HCEC 1CT (cell line): Measurements from ENCODE around the gene CDS1.
"Not testable (repeated sequence)": the region's sequence is repeated elsewhere in the genome, so short reads cannot be mapped to it uniquely, and the experiment has no call there.

Experiments
- DNase-seq: peaks from one replicate; pipeline ENCODE4 v3.0.0-alpha.2; 2017

The CDS1 gene

DNA sequence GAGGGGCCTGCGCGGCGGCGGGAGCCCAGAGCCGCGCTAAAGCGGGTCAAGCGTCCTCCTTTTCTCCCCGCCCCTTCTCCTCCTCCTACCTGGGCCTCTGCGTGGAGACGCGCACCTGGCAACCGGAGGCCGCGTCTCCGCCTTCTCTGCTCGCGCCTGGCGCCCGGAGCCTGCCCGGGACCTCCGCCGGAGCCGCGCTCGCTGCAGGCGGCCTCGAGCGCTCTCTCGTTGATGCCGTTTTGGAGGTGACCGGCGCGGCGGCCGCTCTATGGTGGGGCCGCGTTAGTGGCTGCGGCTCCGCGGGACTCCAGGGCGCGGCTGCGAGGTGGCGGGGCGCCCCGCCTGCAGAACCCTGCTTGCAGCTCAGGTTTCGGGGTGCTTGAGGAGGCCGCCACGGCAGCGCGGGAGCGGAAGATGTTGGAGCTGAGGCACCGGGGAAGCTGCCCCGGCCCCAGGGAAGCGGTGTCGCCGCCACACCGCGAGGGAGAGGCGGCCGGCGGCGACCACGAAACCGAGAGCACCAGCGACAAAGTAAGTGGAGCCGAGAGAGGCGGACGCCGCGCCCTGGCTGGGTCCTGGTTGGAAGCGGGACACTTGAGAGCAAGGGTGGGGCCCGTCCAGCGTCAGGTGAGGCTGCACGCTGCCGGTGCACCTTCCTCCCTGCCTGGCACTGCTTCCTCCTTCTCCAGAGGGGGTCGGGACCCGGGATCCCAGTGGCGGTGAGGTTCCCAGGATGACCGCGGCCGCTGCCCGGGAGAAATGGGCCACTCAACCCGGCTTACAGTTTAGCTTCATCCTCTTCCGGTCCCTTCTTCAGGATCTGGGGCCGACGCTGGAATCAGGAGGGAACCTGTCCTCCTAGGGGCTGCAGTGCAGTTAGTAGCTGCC, at the start of gene CDS1:
Gene CDS1, plus strand, starts transcription at position 140 of the 888 bp plus-strand sequence. Its CDS starts 275 bp downstream, at position 415.
- DNase-seq, result no peak

GRCh38 chr4:84535901-84536300, 47.0 kb upstream of the CDS1 start:
- no peak for DNase-seq

- no peak for DNase-seq
Observed at GRCh38 chr4:84545093-84545492, 37.8 kb upstream of the CDS1 start.

DNA sequence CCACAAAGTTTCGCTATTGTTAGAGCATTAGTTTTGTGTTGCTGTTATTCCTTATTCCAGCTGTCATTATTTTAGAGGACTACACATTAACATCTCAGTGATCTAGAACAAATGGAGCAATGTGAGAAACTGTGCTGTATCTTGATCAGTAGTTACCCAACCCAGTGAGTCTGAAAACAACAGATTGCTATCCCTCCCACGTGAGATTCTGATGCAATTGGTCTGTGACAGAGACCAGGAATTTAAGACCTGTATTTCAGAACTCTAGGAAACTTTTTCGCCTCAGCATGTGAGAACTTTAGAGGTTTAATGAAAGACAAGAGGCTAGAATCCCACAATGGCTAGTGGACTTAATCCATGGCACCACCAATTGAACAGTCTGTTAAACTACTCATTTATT, 35.7 kb upstream of the CDS1 start:
- DNase-seq, result no peak

DNA sequence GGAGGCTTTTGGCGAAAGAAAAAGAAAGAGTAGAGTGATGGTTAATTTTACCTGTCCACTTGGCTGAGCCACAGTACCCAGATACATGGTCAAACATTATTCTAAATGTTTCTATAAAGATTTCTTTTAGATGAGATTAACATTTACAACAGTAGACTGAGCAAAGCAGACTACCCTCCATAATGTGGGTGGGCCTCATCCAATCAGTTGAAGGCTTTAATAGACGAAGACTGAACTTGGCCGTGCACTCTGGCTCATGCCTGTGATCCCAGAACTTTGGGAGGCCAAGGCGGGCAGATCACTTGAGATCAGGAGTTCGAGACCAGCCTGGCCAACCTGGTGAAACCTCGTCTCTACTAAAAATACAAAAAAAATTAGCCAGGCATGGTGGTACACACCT, 33.7 kb upstream of the CDS1 start:
- not testable (repeated sequence) for DNase-seq

DNA sequence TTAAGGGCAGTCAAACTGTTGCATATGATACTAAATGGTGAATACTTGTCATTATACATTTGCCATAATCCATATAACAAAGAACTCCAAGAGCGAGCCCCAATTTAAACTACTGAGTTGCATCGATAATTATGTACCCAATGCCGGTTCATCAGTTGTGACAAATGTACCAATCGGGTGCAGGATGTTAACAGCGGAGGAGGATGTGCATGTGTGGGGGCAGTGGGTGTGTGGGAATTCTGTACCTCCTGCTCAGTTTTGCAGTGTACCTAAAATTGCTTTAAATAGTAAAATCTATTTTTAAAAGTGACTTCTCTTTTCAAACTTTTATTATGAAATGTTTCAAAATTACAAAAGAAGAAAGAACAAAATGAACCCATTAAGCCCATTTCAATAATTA, 20.8 kb upstream of the CDS1 start:
- DNase-seq, result no peak

GRCh38 chr4:84563002-84563401, 19.9 kb upstream of the CDS1 start:
- no peak for DNase-seq

- no peak for DNase-seq
Observed at GRCh38 chr4:84565951-84566350, 17.0 kb upstream of the CDS1 start.

- no peak for DNase-seq
Observed at GRCh38 chr4:84568496-84568895, 14.4 kb upstream of the CDS1 start.

DNA sequence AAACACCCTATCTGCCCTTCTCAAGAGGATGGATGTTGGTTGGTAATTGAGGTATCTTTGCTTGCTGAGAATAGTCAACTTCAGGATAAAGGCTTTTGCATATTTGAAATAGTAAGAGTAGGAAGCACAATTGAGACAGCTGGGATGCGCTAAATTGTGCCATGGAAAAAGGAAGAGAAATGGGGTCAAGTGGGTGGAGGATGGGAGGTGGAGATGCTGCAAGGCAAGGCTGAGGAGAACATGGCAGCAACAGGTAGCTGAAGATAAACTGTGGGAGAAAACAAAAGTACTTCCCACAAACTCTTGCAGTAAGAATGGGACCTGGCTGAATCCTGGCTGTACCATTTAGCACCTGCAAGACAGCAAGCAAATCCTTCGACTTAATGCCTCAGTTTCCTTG, 13.9 kb upstream of the CDS1 start:
- no peak for DNase-seq

DNA sequence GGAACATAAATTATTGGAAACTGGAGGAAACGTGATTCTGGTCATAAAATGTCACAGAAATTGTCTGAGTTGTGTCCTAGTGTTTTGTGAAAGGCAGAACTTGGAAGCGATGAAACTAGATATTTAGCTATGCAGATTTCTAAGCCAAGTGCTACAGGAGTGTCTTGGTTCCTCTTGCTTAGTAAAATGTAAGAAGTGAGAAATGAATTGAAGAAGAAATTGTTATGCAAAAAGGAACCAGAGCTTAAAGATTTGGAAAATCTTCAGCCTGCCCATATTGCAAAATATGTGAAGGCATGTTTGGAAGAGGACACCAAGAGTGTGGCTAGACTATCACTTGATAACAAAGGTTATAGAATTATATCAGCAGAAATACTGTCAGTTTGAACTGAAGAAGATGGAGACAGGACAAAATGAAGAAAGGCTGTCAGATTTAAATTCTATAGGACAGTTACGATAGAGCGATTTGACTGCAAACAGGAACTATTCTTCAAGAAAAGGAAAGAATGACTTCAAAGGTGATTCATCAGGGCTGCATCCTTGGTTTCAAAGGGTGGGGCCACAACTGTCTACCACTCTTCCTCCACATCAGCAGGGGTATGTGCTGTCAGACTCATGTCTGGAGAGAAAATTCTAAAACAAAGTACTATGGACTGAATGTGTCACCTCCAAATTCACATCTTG, 9.4 kb upstream of the CDS1 start:
- DNase-seq, result no peak

GRCh38 chr4:84574069-84574720, 8.7 kb upstream of the CDS1 start:
- DNase-seq, result no peak

- DNase-seq, result peak; percentile 31
Observed at GRCh38 chr4:84578540-84579402, 4.2 kb upstream of the CDS1 start.

DNA sequence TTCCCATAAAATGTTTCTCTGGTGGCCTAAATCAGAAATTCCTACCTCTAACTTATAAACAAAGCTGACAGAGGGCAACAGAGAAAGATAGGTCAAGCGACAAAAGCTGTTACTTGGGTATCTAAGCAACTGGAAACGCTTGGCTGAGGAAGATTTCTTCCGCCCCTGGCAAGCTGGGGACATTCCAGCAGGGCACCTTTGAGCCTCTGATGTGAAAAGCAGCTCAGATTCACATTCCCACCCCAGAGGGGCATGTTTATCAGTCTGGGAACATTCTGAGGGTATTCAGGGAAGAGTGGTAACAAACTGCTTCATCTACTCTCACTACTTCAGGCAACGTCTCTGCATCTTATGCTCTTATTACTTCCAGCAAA, 3.5 kb upstream of the CDS1 start:
- DNase-seq, result no peak

DNA sequence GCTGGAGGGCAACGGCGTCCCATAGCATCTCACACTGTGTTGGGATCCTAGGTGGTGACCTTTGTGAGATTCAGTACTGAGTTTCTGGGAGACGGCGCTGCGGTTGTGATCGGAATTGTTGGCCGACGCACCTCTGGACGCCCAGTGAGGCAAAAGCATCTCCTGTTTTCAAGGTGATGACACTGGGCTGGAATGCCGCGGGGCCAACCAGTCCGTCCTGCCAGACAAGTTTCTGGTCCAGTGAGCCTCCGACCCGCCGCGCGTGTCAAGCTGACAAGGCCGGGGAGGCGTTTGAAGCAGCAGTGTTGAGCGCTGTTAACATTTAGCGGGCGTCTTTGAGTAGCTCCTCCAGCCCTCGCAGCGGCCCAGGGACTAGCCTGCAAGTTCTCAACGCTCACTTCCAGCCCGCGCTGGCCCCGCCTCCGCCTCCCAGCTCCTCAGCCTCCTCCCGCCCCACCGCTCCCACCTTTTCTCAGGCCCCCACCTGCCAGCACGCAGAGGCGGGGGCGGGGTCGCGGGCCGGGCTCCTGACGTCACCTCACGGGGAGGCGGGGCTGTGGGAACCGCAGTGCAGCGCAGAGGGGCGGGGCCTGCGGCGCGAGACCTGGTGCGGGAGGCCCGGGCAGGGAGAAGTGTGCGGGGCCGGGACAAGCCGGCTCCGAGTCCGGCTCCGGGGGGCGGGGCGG, 482 bp upstream of the CDS1 start:
- DNase-seq, result peak; percentile 15

- DNase-seq, result no peak
Observed at GRCh38 chr4:84583876-84584380, 1.0 kb downstream of the CDS1 start.

- no peak for DNase-seq
Observed at GRCh38 chr4:84585251-84585650, 2.3 kb downstream of the CDS1 start.

DNA sequence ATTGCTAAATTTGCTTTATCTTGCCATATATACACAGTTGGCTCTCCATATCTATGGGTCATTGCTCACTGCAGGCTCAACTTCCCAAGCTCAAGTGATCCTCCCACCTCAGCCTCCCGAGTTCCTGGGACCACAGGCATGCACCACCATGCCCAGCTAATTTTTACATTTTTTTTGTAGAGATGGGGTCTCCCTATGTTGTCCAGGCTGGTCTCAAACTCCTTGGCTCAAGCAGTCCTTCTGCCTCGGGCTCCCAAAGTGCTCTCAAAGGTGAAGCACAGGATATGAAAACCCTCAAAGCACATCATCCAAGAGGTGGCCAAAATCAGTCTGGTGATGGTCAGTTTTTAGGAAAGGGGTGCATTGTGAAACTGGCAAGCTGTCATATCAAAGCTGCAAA, 11.8 kb downstream of the CDS1 start:
- no peak for DNase-seq

DNA sequence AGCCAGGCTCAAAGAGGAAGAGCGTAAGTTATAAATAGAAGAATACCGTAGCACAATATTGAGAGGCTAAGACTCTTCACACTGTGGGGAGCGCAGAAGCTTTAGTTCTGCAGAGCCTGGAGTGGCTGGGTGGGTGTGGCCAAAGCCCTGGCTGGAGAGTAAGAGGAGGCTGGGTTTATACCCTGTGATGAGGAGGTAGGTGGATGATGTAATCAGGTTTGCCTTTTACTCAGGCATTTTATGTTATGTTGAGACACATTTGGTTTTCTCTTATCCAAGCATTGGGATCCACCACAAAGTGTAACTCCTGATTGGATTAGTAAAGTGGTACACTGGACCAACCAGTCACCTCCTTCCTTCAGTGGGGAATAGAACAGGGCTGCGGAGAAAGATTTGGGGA, 13.9 kb downstream of the CDS1 start:
- no peak for DNase-seq

DNA sequence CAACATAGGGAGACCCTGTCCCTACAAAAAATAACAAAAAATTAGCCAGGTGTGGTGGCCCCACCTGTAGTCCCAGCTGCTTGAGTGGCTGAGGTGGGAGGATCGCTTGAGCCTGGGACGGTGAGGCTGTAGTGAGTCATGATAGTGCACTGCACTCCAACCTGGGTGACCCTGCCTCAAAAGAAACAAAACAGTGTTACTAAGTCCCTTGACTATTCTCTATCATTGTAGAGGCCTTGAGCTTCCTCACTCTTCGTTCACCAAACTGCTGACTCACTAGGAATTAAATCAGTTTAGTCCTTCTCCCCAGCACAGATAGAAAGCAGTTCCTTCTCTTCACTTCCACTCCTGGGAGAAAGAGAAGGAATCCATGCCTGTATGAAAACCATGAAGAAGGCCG, 14.5 kb downstream of the CDS1 start:
- no peak for DNase-seq

GRCh38 chr4:84606645-84607044, 23.7 kb downstream of the CDS1 start:
- DNase-seq, result no peak

- no peak for DNase-seq
Observed at GRCh38 chr4:84611531-84611930, 28.6 kb downstream of the CDS1 start.
